SK-N-MC (cell line): Measurements from ENCODE around the gene FNDC10.

ENCODE experiments used
- EZH2 ChIP-seq: fragments of 200-600 bp; sonication (generic); IDR thresholded peaks from one replicate; pipeline ENCODE4 v1.6.1; 2017; ENCODE audit warnings: antibody characterized with exemption
- FOXP2 ChIP-seq: optimal IDR thresholded peaks from 2 replicates; pipeline ENCODE3; 2011; ENCODE audit warnings: mild to moderate bottlenecking, moderate library complexity; ENCODE audit not compliant: insufficient read depth; ENCODE audit errors: extremely low read length, control extremely low read depth
- POLR2AphosphoS5 ChIP-seq: IDR thresholded peaks from 2 replicates; pipeline ENCODE4 v1.6.1; 2012; ENCODE audit warnings: mild to moderate bottlenecking, low read depth, low read length, borderline replicate concordance

GRCh38 chr1:1553821-1554494 lies 46.0 kb downstream of the FNDC10 start:
- no peak for TF ChIP-seq EZH2
- no peak for TF ChIP-seq POLR2AphosphoS5
- no peak for TF ChIP-seq FOXP2
